CD4-positive, alpha-beta T cell treated with Interleukin-15 for 1 hour (primary cell): ENCODE results near the gene ARHGEF25.
"Not testable (repeated sequence)": the region's sequence is repeated elsewhere in the genome, so short reads cannot be mapped to it uniquely, and the experiment has no call there.

Source experiments
- DNase-seq: peaks from one replicate; pipeline ENCODE4 v3.0.0-alpha.2; 2020

Gene ARHGEF25

DNA sequence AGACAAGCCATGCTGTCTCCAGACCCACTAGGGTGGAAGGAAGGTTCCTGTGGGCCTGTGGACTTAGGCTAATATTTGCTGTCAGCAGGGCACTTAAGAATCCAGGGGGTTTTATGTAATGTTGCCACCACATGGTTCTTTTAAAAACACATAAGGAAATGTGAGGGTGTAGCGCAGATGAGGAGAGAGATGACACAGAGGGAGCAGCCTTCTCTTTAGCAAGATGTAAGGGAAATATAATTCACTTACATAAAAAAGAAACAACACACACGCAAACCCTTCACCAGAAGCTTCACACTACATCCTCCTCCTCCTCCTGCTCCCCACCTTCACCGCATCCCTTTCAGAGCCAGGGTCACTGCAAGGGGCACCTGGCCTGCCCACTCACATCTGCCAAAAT, 25.1 kb upstream of the ARHGEF25 start:
- DNase-seq = no peak

DNA sequence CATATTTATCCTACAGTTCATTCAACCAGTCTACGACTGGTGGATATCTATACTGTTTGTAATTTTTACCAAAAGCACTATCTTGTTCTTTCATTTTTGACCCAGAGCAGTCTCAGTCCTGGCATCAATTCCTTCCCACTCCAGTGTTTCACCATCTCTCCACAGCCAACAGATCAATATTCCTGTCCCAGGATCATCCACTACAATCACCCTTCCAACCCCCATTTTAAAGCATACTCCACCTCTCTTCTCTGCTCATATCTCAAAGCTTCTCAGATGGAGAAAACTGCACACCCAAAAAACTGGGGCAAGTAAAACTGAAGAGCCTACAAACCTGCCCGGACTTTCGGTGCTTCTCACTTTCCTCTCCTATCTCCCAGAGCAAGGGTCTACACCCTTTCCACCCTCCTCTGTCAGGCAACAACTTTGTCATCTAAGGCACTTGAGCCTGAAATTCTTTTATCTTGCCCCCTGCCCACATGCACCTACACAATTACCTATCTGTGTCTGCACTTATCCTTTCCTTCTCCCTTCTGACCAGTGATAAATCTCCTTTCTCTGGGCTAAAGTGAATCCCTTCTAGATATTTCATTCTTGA, 24.3 kb upstream of the ARHGEF25 start:
- no peak for DNase-seq

DNA sequence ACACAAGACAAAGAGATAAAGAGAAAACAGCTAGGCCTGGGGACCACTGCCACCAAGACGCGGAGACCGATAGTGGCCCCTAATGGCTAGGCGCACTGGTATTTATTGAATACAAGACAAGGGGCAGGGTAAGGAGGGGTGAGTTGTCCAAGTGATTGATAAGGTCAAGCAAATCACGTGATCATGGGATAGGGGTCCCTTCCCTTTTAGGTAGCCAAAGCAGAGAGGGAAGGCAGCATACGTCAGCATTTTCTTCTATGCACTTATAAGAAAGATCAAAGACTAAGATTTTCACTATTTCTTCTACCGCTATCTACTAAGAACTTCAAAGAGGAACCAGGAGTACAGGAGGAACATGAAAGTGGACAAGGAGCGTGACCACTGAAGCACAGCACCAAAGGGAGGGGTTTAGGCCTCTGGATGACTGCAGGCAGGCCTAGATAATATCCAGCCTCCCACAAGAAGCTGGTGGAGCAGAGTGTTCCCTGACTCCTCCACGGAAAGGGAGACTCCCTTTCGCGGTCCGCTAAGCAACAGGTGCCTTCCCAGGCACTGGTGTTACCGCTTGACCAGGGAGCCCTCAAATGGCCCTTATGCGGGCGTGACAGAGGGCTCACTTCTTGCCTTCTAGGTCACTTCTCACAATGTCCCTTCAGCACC, 22.2 kb upstream of the ARHGEF25 start:
- DNase-seq = not testable (repeated sequence)

DNA sequence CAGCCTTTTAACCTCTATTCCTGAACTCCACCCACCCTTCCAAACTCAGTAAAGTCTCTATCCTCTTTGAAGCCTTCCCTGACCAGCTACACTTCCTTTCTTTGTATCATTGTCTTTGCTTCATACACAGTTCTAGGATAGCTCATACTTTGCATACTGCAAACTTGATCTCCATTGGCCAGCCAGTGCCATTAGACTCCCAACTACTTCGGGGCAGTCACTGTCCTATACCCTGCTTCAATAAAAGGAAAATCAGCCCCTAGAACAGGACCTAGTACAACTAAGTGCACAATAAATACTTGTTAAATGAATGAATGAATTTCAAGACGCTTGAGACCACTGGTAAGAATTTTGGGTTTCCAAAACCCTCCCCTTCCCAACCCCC, 20.8 kb upstream of the ARHGEF25 start:
- DNase-seq = no peak

DNA sequence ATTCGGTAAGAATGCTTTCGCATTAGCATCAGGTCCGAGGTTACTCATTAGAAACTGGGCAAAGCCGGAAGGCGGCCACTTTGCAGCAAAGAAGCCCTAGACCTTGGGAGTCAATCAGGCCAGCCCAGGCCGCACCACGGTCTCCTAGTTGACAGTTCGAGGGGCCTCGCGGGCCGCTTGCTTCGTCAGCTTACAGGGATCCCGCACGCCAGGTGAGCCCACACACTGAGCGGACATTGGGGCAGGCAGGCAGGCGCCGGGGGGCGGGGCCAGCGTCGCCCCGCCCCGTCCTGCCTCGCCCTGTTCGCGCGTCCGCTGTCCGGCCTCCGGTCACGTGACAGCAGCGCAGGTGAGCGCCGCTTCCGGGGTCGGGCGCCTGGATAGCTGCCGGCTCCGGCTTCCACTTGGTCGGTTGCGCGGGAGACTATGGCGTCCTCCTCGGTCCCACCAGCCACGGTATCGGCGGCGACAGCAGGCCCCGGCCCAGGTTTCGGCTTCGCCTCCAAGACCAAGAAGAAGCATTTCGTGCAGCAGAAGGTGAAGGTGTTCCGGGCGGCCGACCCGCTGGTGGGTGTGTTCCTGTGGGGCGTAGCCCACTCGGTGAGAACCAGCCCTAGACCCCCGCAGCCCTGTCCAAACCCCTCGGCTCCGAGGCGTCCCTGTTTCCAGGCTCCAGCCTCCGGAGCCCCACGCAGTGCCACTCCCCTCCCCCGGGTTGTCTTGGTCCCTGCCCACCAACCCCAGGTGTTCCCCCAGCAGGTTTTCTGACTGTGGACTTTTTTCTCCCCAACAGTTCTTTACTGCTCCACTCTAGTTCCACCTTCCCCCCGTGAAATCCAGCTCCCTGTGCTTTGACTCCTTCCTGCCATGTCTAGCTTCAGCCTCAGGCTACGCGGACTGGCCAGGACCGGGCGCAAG, 20.1 kb upstream of the ARHGEF25 start, which contains the start of gene PIP4K2C:
TSS of gene PIP4K2C (plus strand) at position 329 of the 918 bp plus-strand sequence. CDS start at position 427, 98 bp downstream.
- DNase-seq = peak; percentile 84

DNA sequence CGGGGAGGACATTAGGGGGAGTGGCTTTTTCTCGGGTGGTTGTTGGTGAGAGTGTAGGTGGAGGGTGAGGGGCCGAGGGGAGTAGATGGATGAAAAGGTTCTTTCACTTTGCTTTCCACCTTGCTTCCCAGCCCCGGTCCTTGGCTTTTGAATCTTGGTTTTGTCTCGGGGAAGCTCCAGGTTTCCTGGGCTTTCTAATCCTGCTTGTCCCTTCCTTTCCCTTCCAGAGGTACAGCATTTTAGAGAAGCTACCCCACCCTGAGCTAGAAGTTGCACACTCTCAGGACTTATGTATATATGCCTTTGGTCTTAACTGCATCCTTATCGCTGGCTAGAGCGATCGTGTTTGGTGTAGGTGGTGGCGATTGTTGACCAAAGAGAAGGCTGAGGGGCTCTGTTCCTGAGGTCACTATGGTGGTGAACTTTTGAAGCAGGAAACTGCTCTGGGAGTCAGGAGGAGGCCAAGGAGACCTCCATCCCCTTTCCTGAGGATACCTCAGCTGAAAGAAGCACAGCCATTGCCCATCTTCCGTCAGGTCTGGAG, 19.4 kb upstream of the ARHGEF25 start:
- DNase-seq = no peak

DNA sequence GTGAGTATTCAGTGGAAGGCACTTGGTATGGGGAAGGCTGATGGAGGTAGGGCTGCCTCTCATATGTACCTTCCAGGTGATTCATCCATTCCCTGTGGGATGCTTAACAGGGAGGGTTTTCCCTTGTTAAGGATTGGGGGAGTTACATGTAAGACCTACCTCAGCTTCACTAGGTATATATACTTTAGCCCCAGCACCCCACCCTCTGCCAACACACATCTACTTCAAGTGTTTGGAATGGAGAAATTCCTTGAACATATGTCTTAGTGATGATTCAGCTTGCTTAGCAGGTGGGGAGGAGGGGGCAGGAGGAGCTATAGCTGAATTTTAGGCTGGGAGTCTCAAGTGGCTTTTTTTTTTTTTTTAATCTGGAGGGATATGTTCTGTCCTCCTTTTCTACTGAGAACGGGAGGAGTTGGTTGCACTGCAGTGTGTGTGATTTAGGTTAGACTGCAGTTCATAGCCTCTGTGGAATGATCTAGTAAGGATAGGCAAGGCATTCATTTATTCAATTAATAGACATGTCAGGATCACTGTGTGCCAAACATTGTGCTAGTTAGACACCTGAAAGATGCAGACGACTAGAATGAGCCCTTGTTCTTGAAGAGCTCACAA, 18.6 kb upstream of the ARHGEF25 start:
- no peak for DNase-seq

DNA sequence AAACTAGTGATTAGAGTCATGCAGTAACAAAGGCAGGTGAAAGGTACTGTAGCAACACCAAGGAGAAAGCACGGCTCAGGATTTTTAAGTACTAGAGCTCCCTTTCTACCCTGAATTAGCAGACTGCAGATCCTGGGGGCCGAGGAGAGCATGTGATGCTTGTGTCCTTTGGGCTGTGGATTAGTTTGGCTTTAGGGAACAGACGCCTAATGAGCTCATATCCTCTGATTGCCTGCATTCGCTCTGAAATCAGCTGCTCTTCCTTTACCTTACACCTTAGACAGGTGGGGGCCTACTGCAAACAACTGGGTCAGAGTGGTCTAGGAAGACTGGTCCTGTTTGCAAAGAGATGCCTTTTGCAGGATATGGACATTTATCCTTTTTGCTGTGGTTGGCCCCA, 18.0 kb upstream of the ARHGEF25 start:
- no peak for DNase-seq

DNA sequence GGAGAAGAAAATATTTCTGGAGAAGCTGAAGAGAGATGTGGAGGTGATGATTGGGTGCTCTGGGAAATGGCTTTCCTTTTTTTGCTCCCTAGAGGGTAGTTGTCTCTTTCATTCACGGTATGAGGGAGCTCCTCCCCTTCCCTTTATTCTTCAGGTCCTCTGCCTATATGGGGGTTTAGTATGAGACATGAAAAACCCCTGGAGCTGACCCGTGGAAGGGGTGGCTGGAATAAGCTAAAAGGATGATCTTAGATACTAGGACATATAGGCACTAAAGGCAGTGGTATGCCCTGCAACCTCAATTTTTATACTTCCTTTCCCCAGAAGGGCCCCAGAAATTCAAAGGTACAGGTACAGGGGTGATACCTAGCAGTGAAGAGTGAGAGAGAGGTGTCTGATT, 10.8 kb upstream of the ARHGEF25 start:
- no peak for DNase-seq

DNA sequence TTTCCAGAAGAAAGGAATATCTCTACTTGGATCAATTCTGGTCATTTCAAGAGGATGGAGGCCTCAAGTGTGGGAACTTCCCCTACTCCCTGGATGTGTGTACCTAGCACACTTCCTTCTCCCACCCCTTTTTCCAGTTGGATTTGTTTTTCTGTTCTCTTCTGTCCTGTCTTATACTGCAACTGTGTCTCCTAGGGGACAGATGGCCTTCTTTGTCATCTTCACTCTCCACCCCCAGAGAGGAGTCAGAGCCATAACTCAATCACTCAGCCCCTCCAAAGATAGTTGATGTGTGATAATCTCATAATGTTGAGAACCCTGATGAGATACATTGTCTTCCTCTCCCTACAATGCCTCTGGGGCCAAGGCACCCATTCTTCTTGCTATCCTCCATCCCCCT, 8.7 kb upstream of the ARHGEF25 start:
- DNase-seq = no peak

DNA sequence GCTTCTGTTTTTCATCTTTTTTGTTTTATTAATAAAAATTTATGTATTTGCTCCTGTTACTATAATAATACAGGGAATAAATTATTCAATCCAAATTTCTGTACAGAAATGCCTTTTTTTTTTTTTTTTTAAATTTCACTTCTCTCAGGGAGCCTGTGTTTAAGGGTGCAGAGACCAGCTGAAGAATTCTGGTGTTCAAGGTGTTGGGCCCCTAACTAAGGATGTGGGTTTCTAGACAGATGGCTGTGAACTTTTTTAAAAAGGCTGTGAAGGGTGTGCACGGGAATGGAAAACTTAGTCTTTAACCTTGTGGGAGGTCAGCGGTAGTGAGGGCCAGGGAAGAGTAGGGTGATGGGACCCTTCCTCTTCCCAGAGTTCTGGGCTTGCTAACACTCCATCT, 7.9 kb upstream of the ARHGEF25 start:
- no peak for DNase-seq

DNA sequence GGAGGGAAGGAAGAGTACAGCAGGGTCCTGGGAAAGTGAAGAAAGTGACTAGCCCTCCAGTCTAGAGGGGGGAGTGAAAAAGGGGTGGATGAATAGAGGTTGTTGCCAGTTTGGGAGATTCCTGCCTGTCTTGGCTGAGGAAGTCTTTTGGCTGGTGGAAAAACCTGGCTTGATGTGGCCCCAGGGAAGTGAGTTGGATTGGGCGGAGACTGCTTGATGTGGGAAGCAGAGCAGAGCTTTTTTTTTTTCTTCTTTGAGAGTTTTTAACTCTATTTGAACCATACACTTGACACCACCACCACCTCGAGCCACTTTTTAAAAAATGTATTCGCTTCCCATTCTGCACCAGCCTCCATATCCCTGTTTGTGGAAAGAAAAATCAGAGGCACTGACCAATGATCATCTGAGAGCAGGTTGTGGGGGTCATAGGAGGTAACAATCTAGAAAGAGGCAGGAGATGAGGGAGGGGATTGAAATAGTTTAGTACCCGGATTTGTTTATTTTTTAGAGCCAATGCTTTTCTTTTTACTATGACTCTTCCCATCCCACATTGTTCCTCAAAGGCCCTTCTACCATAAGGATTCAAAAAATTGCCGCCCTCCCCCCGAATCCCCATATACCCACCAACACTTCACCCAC, 7.3 kb upstream of the ARHGEF25 start:
- DNase-seq = no peak

DNA sequence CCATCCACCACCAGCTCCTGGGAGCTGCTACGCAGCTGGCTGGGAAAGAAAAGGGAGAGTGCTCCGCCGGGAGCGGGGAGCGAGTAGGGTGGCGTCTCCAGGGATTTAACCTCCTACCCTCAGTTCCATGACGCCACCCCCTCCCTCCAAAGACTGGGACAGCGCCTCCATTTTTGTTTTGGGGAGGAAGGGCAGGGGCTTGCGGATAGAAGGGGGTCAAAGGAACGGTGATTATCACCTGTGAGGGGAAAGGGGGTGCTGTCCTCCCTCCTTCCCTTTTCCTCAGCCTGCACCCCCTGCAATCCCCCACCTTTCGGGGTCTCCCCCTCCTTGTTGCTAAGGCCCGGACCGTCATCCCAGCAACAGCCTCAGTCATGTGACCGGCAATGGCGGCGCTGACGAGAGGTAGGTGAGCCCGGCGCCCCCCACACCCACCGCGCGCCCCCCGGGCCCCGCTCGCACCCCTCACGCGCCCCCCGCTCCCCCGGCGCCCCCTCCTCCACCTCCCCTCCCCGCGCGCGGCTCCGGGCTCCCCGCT, 6.7 kb upstream of the ARHGEF25 start, which contains the start of gene DTX3:
TSS of gene DTX3 (plus strand) at position 371 of the 538 bp plus-strand sequence. CDS start 1,694 bp downstream, outside the sequence.
- DNase-seq = peak; percentile 38

DNA sequence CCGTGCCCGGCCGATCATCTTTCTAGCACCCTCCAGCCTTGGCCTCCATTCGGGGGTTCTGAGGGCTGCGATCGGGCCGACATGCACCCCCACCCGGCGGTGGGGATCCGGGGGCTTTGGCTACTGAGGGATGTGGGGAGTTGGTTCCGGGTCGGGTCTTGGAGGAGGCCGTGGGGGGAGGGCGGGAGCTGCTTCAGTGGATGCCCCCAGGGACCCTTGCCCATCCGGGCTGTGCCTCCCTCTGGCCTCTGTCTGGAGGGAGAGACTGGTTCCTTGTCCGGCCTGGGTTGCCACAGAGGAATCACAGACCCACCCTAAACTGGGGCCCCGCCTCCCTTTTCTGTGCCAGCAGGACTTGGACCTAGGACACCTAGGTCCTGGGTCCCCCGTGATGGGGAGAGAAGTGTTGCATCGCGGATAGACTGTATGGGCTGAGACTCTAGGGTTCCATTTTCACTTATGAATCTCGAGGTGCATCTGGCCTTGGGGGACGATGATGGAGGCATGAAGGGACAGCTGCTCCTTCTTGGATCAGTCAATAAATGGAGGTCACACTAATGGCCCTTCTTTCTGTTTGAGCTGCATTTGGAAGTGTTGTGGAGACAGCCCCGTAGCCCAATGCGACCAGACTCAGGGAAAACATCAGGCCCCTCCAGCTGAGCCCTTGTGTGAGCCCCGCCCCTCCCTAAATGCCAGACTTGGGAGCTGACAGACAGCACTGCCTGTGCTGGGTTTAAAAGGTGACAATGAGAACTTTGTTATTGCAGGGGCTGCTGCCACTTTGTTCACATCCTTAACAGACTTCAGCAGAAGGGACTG, 6.0 kb upstream of the ARHGEF25 start:
- DNase-seq = no peak

DNA sequence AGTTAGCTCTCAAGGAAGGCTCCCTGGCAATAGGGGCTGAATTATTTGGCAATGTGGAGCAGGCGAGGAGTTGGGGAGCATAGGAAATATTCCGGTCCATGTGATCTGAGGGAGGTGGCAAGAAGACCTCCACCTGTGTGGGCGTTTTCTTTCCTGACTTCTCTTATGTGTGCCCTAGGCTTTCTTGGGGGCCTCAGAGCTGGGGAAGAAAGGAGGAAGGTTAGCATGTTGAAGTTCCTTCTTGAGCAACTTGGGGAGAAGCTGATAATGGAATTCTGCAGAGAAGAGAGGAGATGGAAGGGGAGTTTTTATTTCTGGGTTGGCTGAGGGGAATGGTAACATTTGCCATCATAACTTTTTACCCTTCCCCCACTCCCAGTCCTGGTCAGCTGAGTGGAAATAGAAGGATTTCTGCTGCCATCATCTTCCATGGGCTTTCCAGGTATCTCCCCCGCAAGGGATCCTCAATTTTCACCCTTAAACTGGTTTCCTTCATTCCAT, 5.4 kb upstream of the ARHGEF25 start:
- DNase-seq = no peak

DNA sequence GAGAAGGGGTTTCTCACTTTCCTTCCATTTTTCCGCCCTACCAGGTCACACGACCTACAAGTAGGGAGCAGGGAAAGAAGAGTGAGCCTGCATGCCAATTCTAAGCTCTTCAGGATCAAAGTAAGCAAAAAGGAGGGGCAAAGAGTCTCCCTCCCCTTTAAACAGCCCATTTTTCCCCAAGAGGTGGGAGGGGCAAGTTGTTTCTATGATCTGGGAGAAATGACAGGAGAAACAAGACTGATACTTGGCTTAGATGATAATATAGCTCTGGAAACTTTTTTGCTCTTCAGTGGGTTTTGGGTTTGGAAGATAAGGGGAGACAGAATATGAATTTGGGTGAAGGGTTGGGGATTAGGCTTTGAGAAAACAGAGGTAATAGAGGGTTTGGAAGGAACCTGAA, 4.8 kb upstream of the ARHGEF25 start:
- DNase-seq = no peak

DNA sequence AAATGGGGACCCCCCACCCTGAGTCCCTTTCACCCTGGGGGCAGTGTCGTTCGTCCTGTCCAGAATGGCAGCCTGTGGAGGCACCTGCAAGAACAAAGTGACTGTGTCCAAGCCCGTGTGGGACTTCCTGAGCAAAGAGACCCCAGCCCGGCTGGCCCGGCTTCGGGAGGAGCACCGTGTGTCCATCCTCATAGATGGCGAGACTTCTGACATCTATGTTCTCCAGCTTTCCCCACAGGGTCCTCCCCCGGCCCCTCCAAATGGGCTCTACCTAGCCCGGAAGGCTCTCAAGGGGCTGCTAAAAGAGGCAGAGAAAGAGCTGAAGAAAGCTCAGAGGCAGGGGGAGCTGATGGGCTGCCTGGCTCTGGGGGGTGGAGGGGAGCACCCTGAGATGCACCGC, 4.4 kb upstream of the ARHGEF25 start:
- no peak for DNase-seq

DNA sequence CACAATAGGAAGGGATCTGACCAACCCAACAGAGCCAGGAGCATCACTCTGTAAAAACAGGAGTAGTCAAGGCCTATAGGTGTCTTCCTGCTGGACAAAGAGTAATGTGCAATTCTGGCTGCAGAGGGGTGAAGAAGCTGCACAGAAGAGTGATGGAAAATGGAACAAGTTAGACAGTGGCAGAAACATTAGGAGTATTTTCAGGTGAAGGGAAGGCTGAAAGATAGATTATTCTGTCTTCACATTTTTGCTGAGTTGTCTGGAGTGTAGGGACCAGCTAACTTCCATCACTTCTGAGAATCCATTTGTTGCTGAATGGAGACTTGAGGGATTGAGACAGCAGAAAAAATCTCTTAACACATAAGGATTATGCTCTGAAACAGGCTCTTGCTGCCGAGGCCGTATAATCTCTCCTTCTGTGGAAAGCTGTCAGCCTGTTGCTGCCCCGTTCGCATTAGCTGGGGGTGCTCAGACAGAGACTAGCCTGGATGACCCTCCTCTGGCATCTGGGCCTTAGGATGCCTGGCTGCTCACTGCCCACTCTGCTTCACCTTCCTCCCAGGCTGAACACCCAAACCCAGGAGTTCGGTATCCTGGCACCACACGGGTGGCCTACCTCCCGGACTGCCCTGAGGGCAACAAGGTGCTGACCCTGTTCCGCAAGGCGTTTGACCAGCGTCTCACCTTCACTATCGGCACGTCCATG, 3.1 kb upstream of the ARHGEF25 start:
- no peak for DNase-seq

DNA sequence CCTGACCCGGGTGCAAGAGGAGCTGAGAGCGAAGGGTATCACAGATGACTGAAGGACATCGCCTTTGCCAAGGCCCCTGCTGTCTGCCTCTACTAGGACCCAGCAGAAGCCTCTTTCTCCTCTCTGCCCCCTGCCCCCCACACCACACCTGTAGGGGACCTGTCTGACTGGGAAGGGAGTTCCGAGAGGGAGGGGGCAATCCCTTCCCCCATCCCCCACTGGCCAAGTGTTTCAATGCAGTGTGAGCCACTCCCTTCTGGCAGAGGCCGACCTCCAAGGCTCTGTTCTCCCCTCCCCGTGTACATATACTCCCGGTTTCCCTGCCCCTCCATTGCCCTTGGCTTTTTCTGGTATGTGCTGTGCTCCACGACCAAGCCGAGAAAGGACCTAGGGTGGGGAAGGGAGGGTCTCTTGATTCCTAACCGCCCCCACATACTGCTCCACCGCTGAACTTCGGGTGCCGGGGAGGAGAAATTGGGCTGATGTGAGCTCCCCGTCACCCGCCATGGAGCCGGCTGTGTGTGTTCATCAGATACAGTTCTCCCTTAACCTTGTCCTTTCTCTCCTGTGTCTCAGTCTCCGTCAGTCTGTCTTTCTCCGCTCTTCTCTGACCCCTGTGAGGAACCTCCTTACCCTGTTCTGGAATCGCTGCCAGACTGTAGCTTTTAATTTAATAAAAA, 2.0 kb upstream of the ARHGEF25 start:
- no peak for DNase-seq
